Stimulated activated CD4-positive, alpha-beta T cell treated with anti-CD3 and anti-CD28 coated beads, Interleukin-1b, Interleukin-23, amount 100 ng/mL, for 48 hours (primary cell): ENCODE results near the gene E2F1.
"Not testable (repeated sequence)": the region's sequence is repeated elsewhere in the genome, so short reads cannot be mapped to it uniquely, and the experiment has no call there.

Experiments
- DNase-seq: peaks from one replicate; pipeline ENCODE4 v3.0.0-alpha.2; 2020

The E2F1 gene

DNA sequence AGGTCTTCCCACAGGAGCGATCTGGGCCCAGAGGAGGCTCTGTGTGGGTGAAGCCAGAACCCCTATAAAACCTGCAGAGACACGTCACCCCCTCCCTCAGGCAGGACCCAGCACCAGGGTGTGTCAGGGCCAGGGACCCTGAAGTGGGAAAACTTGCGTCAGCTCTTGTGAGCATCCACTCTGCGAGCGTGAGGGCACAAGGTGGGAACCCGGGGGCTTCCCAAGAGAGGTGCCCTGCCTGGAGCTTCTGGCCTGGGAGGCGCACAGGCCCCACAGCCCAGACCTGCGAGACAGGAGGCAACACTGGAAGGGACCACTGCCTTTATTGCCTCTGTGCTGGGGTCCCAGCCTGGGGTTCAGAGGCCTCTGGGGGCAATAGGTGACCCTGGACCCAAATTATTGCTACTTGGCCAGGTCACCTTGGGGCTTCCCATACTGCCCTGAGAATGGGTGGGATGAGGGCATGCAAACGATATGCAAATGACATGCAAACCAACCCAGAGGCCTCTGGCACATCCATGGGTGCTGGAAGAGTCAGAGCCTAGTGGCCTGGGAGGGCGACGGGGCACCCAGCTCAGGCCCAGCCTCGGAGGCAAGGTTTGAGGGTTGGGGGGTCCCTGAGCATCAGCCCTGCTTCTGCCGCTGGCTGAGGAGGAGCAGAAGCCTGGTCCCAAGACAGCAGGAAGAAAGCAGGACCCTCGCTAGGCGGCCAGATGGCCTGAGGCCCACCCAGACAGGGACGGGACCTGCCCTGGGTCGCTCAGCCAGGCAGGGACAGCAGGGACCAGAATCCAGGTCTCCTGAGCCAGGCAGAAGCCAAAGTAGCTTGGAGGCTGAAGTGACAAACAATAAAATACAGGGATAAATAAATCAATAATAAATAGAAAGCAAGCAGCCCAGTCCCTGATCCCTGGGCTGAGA is 29.1 kb downstream of the E2F1 start:
- DNase-seq, result peak; percentile 1

DNA sequence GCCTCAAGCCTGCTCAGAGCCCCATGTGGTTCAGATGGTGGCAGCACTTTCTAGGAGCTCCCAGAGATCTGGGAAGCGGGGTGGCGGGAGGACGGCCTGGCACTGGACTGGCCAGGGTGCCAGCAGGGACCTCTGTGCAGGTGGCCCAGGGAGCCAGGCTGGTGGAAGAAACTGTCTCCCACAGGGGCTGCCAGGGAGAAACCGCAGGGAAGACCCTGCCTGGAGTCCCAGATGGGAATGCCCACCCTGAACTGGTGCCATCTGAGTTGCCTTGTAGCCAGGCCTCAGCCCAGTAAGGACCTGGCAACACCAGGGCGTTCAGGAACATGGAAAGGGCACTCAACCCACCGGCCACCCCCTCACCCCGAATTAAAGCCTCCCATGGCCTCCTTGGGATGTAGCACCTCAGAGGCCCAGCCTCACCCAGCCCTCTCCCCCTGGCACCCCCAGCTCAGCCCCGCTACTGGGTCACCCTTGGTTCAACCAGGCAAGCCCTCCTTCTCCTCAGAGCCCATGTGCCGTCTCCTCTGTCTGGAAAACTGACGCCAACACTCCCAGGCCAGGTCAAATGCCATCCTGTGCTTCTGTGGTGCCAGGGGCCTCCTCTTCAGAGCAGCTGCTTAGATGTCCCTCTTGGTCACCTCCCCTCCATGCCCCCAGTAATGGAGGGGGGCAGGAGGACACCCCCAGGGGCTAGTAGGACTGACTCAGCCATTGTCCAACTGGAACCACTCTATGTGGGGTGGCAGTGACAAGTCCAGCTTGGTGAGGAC is 30.0 kb downstream of the E2F1 start:
- peak; percentile 0 for DNase-seq

DNA sequence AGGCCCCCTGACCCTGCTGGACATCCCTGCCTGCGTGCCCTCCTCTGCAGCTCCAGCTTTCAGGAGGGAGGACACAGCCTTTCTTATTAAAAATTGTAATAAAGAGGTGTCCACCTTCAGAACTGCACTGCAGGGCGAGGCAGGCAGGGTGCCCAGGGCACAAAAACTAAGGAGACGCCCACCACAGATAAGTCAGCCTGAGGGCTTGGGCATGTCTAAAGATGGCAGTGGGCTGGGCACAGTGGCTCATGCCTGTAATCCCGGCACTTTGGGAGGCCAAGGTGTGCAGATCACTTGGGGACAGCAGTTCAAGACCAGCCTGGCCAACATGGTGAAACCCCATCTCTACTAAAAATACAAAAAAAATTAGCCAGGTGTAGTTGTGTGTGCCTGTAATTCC is 31.0 kb downstream of the E2F1 start:
- DNase-seq, result peak; percentile 1

DNA sequence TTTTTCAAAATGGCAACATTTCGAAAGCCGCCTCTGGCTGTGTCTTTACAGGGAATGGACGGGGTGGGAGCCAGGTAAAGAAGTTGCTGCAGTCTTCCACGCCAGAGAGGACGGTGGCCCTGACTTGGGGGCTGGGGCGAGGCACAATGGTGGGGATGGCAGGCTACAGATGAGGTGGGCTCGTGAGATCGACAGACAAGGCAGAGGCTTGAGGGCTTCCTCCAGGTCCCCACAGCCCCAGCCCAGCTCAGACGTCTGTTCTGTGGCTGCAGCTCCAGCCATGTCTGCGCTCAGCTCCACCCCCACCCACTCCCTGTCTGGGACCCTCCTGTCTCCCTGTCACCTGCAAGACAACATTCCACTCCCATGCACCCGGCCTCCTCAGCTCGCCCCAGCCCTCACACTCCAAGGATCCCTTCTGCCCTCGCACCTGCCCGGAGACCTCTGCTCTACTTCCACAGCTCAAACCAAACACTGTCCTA is 31.5 kb downstream of the E2F1 start:
- DNase-seq, result peak; percentile 1

DNA sequence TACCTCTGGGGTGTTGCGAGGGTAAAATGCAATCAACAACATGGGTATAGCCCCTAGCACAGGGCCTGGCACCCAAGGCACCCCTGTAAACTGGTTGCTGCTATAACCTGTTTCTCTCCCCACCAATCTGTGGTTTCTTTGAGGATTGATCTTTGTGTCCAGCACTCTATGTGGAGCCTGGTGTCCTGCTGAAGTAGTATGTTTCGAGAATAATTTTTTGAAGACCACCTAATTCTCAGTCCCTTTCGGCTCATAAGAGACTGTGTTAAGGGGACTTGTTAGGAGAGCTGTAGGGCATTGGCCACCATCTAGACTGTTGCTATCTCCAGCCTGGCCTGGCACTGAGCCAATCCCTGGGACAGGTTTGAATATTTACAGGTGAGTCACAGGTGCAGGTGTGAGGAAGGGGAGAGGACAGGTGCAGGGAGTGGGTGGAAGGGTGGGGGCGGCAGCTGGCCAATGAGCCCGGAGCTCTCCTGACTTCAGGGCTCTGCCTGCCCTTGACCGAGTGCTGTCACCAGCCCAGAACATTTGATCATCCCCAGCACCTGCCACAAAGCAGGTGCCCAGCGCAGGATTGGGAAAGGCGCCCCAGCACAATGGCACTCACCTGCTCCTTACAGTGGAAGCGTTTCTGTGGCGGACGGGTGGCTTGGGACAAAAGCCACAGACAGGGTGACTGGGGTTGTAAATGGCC is 32.1 kb downstream of the E2F1 start:
- no peak for DNase-seq

DNA sequence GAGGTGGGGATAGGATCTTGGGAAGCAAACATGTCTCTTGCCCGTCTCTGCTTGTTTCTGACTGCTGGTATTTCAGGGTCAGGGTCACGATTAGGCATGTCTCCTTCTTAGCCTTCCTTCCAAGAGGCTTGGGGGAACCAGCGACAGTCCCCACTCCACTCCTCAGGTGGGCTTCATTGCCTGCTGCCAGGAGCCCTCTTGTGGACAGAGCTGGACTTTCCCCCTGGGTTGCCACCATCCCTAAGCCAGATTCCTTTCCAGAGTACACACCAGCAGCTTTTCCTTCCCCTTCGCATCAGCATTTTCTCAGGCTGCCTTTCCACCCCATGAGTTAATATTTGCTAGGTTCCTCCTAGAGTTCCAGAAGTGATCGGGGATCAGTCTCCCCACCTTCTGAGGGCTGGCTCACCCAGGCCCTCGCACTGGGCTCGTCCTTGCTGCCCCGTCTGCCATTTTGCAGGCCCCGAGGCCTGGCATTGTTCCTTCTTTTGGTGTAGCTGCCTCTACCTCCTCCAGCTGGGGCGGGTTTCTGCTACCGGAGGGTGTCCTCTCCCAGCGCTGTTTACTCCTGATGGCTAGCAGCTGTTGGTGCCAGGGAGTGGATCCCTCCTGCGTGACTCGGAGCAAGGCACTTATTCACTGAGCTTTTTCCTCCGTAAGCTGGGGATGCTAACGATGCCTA is 32.8 kb downstream of the E2F1 start:
- peak; percentile 34 for DNase-seq

DNA sequence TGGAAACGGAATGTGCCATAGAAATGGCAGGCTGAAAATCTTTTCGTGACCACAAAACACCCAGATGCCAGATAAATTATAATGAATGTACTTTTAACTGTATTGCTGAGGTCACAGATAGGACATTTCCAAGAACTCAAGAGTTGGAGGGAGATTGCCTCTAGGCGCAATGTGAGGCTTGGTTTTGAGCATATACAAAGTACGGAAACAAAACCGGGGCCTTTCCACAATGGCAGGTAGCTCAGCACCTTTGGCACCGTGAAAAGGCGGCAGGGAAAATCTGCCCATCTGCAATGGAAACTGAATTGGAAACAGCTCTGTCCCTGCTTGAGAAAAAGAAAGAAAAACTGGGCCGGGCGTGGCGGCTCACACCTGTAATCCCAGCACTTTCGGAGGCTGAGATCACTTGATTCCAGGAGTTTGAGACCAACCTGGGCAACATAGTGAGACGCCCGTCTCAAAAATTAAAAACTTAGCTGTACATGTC is 34.6 kb downstream of the E2F1 start:
- DNase-seq, result no peak

DNA sequence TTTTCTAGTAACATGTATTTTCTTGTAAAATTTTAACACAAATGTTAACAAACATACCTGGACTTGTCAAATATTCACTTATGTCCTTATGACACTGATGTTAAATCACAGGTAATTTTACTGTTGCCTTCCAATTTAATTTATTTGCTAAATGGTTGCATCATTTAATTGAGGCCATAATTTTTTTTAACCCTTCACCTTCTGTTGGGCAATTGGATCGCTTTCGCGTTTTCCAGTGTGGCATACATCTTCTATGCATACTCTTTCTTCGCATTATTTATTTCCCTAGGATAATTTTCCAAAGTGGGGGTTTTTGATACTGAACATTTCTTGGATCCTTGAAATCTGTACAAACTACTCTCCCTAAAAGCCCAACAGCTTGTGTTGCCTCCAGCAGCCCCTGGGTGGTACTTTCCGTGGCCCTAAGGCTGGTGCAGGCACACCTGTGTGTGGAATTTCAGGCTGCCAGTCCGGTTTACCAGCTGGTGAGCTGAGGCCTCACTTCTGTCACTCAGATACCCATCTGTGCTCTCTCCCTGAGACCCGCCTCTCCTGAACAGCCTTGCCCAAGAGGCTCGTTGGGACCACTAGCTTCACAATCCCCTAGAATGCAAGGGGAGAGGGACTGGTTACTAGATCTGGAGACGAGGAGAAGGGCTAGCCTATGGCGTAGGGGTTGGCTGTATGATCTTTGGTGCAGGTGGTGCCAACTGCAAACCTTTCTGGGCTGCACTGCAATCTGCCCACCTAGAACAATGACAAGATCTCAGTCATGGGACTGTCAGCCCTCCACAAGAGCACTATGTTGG is 35.2 kb downstream of the E2F1 start:
- no peak for DNase-seq

DNA sequence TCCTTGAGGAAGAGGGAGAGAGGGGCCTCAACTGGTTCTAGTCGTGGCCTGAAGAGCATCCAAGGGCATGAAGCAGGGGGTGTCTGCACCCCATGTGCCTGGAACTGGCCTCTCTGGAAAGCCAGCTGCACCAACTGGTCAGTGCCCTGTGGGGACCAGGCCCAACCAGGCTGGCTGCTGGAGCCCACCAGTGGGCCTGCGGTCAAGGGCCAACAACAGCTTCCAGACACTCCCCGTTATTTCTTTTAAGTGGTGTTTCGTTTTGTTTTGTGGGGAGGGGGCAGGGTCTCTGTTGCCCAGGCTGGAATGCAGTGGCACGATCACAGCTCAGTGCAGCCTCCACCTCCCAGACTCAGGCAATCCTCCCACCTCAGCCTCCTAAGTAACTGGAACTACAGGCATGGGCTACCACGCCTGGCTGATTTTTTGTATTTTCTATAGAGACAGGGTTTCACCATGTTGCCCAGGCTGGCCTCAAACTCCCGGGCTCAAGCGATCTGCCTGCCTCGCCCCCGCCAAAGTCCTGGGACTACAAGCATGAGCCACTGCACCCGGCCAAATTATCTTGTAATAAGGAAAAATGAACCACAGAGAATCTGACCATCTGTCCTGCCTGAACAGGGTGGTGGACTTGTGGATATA is 36.0 kb downstream of the E2F1 start:
- no peak for DNase-seq

DNA sequence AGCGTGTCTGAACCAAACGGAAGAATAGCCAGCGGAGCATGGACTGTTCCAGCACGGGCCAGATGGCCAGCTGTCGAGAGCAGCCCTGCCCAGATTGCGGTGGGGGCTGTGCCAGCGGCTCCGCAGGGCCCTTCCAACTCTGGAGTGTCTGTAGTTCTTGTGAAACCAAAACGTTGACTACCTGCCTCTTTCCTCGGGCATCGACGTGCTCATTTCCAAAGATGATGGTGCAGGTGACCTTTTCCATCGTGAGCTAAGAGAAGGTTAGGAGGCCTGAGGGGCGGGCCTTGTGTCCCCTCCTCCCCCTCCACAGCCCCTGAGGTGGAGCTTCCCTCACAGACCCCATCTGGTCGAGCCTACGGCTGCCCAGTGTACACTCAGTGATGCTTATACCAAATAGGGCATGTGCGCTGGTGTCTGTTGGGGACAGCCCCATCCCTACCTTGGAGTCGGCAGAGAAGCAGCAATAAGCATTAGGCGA is 36.9 kb downstream of the E2F1 start:
- no peak for DNase-seq

DNA sequence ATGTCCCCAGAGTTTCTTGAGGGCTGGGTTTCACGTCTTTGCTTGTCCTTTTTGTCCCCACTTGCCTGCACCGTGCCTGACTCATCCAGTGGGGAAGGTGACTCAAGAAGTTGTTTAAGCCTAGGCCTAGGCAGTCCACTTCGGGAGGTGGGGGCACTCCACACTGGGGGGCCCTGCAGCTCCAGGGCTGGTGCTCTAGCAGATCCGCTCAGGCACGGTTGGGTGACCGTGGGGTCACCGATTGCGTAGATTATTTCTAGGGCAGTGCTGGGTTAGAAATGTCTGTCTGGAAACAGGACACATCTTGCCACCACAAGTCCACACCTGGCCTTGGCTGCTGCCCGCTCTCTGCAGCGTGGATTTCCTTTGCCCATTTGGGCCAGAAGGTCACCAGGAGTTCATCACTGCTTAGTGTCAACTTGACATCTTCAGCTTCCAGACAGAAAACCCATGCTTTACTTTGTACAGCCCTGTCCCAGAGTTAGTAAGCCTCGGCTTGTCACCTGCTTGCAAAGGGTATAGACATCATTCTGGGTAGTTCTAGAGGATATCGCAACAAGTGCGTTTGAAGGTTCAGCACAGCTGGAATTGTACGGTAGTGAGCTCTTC is 37.7 kb downstream of the E2F1 start:
- no peak for DNase-seq

DNA sequence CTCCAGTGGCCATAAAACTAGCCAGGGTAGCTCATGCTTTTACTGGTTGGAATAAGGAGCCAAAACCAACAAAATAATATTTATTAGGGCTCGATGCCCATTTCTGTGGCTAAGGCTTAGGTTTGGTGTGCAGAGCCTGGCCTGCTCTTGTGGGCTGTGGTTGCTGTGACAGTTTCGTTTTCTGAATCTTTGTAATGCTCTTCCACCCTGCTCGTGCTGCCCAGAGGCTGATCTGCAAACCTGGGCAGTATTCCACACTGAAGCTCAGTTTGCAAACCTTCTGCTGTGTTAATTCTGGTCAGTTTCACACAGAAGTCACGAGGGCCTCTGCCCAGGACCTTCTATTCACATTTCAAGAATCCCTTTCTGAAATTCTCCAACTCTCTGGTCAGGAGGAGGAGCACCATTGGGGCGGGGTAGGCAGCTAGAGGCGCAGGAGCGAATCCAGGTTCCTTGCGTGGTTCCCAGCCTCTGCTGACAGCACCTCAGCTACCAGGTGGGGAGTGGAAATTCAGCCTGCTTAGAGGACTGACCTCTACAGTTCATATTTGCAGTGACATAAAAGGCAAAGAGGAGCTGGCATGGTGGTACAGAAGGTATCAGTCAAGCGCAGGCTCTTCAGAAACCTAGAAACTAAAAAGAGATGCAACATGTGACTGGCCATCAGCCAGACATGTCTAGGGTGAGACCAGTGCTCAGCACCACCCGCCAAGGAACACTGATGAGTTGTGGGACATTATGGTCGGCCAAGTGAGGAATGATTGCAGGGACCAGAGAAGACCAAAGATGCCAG is 38.4 kb downstream of the E2F1 start:
- DNase-seq, result no peak

DNA sequence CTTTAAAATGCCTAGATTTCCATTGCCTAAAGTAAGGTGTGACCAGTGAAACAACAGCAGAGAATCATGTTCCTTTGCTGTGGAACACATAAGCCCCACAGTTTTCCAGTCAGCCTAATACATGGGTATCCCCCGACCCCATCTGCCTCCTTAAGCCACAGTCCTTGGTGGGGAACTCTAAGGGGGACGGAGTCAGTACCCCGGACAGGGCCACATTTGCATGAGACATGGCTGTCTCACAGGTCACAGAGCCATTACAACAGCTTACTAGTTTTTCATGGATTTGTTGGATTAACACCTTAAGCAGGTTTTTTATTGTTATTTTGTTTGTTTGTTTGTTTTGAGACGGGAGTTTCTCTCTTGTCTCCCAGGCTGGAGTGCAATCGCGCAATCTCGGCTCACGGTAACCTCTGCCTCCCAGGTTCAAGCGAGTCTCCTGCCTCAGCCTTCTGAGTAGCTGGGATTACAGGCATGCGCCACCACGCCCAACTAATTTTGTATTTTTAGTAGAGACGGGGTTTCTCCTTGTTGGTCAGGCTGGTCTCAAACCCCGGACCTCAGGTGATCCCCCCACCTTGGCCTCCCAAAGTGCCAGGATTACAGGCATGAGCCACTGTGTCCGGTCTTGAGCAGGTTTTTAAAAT is 39.1 kb downstream of the E2F1 start:
- DNase-seq, result not testable (repeated sequence)

DNA sequence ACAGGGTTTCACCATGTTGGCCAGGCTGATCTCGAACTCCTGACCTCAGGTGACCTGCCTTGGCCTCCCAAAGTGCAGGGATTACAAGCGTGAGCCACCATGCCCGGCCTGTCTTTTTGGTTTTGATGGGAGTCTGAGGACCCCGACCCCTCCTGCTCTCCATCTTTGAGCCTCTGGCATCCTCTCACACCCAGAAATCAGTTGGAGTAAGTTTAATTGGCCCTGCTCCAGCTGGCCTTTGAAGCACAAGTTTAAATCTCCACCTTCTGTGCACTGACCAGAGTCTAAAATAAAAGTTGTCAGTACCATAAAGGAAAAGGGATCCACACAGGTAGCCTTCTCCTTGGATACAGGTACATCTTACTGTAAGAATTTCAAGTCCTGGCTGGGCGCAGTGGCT is 40.0 kb downstream of the E2F1 start:
- no peak for DNase-seq

DNA sequence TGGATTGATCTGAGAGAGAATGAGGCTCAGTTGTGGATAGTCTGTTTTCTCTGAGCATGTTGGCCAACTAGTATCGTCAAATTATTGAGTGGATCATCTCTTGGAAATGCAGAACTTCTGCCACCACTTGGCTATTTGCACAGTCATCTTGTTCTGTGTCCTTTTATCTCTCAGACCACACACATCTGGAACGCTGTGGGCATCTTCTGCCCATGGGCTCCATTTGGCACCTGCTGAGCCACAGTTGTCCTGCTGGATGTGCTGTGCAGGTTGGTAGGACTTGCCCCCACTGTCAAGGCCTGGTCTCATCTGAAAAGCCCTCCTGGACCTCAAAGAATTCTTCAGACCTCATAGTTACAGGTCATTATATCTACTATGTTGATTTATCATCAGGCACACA is 40.8 kb downstream of the E2F1 start:
- DNase-seq, result no peak

DNA sequence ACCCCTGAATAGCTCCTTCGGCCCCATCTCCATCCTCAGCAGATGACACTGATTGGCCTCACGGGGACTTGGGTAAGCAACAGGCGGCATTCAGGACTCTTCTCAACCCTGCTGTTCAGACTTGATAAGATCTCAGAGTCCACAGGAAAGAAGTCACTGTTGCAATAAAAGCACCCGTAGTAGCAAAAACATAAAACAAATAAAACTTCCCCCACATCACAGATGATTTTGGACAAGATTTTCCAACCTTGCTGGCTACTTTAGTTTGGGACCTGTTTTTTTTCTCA is 41.2 kb downstream of the E2F1 start:
- no peak for DNase-seq

DNA sequence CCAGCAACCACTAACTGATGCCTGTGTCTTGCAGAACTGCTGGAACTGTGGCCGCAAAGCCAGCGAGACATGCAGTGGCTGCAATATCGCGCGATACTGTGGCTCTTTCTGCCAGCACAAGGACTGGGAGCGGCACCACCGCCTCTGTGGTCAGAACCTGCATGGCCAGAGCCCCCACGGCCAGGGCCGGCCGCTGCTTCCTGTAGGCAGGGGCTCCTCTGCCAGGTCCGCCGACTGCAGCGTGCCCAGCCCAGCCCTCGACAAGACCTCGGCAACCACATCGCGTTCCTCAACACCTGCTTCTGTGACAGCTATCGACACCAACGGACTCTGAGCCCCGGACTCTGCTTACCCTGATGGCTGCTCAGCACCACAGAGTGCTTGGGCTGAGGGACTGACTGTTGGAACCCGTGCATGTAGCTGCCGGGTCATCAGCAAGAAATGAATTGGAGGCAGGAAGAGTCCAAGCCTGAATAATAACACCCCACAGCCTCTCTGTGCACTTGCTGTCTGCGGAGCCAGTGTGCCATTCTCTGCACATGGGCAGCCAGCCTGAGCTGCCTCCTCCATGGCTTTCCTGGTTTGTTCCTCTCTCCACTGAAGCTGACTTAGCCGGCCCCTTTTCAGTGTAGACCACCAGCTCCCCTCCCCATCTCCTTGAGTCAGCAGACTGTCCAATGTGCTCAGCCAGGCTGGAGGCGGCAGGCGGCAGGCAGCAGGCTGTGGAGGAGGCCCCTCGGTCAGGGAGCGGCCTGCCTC is 41.7 kb downstream of the E2F1 start:
- DNase-seq, result no peak

DNA sequence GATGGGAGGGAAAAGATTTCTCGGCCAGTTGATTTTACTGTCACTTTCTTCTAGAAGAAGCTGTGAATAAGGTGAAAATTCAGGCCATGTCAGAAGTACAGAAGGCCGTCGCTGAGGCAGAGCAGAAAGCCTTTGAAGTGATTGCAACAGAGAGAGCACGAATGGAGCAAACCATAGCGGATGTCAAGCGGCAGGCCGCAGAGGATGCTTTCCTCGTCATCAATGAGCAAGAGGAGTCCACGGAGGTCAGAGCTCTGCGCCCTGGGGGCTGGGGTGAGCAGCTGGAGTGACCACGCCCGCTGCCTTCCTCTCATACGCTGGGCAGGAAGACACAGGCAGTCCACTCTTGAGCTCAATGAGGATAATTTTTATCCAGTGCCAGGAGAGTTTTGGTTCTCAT is 45.9 kb downstream of the E2F1 start:
- no peak for DNase-seq

DNA sequence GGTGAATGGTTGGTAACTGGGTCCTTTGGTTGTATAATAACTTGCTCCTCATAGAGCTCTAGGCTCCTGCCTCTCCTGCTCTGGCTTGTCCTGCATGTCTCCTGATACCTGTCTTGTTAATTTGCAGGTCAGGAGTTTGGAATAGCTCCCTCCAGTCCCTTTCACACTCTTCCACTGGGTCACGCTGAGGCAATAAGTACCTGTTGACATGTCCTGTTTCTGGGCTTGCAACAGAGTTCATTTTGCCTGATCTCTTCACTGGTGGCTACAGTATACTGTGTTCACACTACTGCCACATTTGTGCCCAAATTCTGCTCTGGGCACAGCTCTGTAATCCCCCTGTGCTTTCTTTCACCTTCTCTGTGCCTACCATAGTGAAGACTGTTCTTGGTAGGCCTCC is 49.4 kb downstream of the E2F1 start:
- no peak for DNase-seq
